ELF-1 (cell line): Measurements from ENCODE around the gene AP2A2.

Experiments
- DNase-seq: peaks from one replicate; pipeline ENCODE4 v3.0.0-alpha.2; 2016; ENCODE audit warnings: low read depth, low spot score

Gene AP2A2

GRCh38 chr11:996681-997080 lies 71.0 kb downstream of the AP2A2 start:
- DNase-seq = no peak

DNA sequence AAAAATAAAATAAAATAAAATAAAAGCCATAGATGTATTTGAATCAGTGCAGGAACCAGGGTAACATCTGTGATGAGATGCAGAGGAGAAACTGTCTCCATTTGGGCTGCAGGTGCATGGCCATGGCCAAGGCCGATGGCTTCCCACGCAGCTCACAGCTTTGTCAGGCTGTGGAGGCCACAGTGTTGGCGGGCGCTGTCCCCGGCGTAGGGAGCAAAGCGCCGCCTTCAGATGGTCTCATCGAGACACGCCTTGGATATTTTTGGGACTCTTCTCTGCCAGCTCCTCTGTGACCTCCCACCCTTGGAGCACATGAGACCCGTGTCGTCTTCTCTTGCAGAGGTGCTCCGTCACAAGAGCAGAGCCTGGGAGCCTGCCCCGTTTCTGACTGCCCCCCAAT lies 72.2 kb downstream of the AP2A2 start:
- DNase-seq = no peak

DNA sequence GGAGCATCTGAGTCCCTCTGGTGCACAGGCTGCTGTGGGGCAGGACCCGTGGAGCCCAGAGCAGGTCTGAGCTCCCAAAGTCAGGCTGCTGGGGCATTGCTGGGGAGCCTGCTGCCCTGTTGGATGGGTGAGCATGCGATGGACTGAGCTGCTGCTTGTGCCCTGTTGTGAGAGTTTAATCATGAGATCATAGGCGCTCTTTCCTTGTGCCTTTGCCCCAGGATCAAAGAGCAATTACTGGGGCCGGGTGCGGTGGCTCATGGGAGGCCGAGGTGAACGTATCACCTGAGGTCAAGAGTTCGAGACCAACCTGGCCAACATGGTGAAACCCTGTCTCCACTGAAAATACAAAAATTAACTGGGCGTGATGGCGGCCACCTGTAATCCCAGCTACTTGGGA lies 73.3 kb downstream of the AP2A2 start:
- DNase-seq = no peak

DNA sequence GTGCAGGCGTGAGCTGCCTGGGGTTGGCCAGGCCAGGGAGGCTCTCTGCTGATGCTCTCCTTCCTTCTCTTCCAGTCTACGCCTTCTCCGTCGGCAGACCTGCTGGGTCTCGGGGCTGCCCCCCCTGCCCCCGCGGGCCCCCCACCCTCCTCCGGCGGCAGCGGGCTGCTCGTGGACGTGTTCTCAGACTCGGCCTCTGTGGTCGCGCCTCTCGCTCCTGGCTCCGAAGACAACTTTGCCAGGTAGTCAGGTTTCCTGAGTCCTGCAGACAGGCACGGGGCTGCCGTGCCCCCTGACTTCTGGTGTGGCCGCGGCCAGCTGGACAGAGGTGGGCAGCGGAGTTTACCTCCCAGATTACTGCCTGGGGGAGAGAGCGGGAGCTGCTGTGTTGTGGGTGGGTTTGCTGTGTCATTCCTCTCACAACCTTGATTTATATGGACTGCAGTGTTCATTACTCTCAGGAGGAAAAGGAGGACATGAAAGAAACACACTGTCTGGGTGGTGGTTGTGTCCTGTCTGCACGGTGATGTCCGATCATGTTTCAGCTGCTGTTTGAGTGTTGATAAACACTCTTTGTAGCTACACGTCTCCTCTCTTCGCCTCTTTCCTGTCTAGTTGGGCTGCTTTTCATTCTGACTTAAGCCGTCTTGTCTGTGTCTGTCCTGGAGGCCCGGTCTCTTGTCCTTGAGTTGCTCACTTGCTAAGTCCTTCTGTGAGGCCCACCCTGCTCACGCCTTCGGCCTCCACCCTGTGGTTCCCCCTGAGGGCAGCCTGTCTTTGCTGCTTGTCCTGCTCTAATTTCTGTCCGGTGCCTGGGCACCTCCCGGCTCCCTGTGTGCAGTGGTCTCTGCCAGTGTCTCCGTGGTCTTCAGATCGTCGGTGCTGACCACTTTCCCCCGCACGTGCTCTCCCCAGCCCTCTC lies 74.9 kb downstream of the AP2A2 start:
- no peak for DNase-seq

- peak; percentile 65 for DNase-seq
These were observed 76.1 kb downstream of the AP2A2 start for GRCh38 chr11:1001617-1002405.

- no peak for DNase-seq
These were observed 76.8 kb downstream of the AP2A2 start for GRCh38 chr11:1002406-1002984.

- no peak for DNase-seq
These were observed 77.5 kb downstream of the AP2A2 start for GRCh38 chr11:1003159-1003558.

DNA sequence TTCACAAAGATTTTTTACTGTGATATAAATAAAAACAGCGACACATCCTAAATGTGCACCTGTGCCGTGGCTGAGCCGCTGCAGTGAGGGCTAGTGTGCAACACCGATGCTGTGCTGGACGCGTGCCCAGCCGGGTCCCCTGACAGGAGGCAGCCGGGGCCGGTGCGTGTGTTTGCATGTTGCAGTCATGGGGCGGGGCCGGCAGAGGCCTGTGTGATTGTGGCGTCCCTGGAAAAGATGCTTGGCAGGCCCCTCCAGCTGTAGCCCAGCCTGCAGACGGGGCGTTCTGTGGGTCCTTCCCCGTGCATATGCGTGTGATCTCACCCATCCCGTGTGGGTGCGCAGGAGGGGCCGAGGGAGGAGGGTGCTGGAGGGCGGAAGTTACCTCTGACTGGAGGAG lies 80.3 kb downstream of the AP2A2 start:
- no peak for DNase-seq

DNA sequence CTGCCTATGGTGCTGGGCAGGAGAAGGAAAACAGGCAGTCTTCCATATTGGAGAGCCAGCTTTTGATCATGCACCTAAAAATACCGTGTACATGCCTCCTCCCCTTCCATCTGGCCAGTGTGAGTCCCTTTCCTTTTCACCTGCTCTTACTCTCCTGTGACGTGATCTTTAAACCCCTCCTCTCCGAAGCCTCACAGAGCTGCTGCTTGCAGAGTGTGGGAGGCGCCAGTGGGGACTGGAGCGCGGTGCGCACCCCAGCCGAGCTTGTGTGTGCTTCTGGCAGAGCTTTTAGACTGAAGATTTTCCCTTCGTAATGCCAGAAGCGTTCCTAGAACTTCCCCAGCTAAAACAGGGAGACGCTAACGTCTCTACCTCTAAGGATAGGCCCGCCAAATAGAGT lies 81.1 kb downstream of the AP2A2 start:
- no peak for DNase-seq

GRCh38 chr11:1007279-1007678 lies 81.6 kb downstream of the AP2A2 start:
- DNase-seq = no peak

DNA sequence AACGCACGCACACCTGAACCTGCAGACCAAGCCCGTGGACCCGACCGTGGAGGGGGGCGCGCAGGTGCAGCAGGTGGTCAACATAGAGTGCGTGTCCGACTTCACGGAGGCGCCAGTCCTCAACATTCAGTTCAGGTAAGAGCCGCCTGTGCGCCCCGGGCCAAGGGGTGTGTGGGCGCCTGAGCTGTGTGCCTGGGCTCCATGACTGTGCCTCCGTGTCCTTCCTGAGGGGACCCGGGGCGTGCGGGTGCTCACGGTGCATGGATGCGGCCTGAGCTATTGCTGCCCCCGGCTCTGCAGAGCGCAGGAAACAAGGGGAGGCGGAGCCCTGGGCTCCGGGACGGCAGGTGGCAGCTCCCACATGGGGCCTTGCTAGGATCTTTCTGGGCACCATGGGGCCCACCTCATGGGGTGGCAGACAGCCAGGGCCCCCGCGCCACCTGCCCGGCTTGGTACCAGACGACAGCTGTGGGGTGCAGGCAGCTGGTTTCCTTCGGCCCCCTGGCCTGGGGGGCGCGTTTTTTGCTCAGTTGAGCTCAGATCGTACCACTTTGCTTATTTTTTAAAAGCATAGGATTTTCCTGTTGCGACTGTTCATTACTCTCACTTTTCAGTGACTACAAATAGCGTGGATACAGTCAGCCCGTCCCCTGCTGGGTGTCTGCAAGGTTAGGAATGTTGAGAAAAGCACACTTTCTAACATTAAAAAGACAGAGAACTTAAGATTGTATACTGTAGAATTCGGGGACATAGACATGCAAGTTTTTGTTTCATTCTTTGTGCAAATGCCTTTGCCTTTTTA lies 82.5 kb downstream of the AP2A2 start:
- no peak for DNase-seq

DNA sequence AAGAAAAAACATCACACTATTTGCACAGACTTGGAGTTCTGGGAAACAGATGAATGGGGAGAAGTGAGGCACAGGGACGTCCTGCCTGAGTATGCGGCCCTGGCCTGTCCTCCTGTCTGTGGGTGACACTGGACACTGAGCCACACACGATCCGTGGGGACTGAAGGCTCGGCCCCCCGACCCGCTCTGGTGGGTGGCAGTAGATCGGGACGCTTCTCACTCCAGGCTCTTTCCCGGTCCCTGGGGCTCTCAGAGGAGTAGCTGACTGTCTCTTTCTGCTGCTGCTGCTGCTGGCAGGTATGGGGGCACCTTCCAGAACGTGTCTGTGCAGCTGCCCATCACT lies 83.1 kb downstream of the AP2A2 start:
- DNase-seq = no peak

DNA sequence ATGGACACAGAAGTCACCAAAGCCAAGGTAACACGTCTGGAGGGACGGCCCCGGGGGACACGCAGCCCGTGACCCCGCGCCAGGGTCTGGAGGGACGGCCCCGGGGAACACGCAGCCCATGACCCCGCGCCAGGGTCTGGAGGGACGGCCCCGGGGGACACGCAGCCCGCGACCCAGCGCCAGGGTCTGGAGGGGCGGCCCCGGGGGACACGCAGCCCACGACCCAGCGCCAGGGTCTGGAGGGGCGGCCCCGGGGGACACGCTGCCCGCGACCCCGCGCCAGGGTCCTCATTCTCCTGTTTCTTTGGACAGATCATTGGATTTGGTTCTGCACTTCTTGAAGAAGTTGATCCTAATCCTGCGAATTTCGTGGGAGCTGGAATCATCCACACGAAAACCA lies 83.7 kb downstream of the AP2A2 start:
- DNase-seq = no peak

DNA sequence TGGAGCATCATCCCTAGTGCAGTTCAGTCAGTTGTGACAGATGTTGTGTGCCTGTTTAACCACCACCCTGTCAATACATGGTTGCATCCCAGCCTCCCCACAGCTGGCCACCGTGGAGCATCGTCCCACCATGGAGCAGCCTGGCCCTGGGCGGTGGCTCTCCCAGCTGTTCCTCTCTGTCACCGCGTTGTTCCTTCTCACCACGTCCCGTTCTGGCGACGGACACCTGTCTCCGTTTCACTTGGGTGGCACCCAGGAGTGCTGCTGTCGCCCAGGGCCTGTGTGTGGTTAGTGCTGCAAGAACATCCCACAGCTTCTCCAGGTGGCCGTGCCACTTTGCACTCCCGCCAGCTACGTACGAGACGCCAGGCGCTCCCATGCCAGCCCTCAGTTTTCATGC lies 84.3 kb downstream of the AP2A2 start:
- DNase-seq = no peak

DNA sequence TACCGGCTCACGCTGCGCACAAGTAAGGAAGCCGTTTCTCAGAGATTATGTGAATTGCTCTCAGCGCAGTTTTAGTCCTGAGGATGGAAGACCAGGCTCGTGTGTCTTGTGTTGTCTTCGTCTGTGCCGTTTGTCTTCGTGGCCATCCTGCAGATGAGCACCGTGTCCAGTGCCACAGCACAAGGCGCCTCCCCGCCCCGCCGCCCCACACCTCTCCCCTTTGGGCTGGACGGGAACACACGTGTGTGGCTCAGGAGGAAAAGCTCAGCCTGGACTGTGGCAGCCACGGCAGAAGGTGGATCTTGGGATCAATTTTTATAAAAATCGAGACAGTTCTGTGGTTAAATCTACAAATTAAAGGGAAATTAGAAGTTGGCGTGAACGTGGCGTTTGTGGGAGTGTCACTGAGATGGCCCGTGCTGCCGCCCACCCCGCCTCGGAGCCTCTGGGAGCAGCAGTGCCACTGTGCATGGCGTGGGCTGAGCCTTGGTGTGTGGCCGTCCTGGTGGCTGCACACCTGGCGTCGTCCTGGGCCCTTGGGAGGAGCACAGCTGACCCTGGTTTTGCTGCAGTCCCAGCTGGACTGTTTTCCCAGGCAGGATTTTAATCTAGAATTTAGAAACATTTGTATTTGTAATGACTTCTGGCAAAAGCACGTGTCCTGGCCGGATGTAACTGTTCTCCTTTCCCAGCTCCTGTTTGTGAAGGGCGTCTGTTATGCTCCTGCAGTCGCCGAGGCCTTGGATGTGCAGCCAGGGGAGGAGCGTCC lies 85.1 kb downstream of the AP2A2 start:
- no peak for DNase-seq

GRCh38 chr11:1011320-1011698 lies 85.6 kb downstream of the AP2A2 start:
- no peak for DNase-seq

DNA sequence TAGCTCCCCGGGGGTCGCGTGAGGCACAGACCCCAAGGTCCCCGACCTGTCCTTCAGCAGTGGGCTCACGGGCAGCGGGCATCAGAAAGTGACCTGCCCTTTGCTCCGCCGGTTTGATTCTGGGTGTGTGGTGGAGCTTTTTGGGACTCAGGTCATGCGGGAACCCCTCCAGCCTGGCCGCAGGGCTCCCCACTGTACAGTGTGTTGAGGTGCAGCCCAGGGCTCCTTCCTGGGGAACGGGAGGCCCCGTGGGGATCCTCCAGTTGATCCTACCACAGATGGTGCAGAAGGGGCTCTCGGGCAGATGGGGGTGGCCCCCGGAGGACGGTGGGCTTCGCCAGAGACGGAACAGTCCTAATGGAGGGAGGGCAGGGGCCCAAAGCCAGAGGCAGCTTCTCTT lies 86.6 kb downstream of the AP2A2 start:
- no peak for DNase-seq

- DNase-seq = no peak
These were observed 87.3 kb downstream of the AP2A2 start for GRCh38 chr11:1012740-1013630.

DNA sequence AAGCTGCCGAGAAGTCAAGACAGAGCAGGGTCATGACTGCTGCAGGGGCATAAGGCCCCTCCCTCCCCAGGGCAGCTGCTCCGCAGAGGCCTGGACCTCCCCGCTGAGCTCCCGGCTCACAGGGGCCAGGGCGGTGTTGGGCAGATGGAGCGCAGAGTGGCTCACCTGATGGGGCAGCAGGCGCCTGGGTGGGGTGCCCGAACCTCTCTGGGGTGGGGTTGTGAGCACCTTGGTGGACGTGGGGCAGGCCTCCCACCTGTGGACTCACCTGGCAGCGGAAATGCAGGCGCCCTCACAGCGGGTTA lies 87.9 kb downstream of the AP2A2 start:
- no peak for DNase-seq

- DNase-seq = no peak
These were observed 88.6 kb downstream of the AP2A2 start for GRCh38 chr11:1014276-1014675.
